EH (cell line): Measurements from ENCODE around the gene CHMP6.

Experiments
- DNase-seq: peaks from one replicate; pipeline ENCODE4 v3.0.0-alpha.2; 2015; ENCODE audit warnings: low read depth

CHMP6 gene

GRCh38 chr17:80991645-80992076 is at the start of gene CHMP6:
TSS of gene CHMP6 (plus strand) at chr17:80991841. CDS start at chr17:80991919, 78 bp downstream.
- peak; percentile 75 for DNase-seq

- DNase-seq: peak; percentile 88
These were observed 49.0 kb upstream of the CHMP6 start for GRCh38 chr17:80942423-80943345.

GRCh38 chr17:80943346-80944145 is 48.1 kb upstream of the CHMP6 start:
- no peak for DNase-seq

- DNase-seq: no peak
These were observed 47.3 kb upstream of the CHMP6 start for GRCh38 chr17:80944326-80944725.

GRCh38 chr17:80945736-80946135 is 45.9 kb upstream of the CHMP6 start:
- no peak for DNase-seq

GRCh38 chr17:80946449-80946848 is 45.2 kb upstream of the CHMP6 start:
- DNase-seq: no peak

GRCh38 chr17:80947200-80947940 is 44.3 kb upstream of the CHMP6 start:
- no peak for DNase-seq

GRCh38 chr17:80948019-80948975 is 43.3 kb upstream of the CHMP6 start:
- no peak for DNase-seq

GRCh38 chr17:80948976-80949450 is 42.6 kb upstream of the CHMP6 start:
- no peak for DNase-seq

GRCh38 chr17:80949451-80950421 is 41.9 kb upstream of the CHMP6 start:
- DNase-seq: no peak

GRCh38 chr17:80950466-80951120 is 41.0 kb upstream of the CHMP6 start:
- DNase-seq: no peak

- no peak for DNase-seq
These were observed 40.2 kb upstream of the CHMP6 start for GRCh38 chr17:80951121-80952090.

- DNase-seq: no peak
These were observed 39.4 kb upstream of the CHMP6 start for GRCh38 chr17:80952291-80952690.

GRCh38 chr17:80953471-80954315 is 37.9 kb upstream of the CHMP6 start:
- DNase-seq: no peak

GRCh38 chr17:80955078-80955477 is 36.6 kb upstream of the CHMP6 start:
- no peak for DNase-seq

- DNase-seq: no peak
These were observed 35.9 kb upstream of the CHMP6 start for GRCh38 chr17:80955671-80956280.
